RPMI8226 (cell line): Measurements from ENCODE around the gene ARHGAP44.
A peak's percentile ranks its signal among the peaks of the same experiment; 100 is the strongest.

Experiments
- DNase-seq: peaks from one replicate; pipeline ENCODE4 v3.0.0-alpha.2; 2015

The ARHGAP44 gene

DNA sequence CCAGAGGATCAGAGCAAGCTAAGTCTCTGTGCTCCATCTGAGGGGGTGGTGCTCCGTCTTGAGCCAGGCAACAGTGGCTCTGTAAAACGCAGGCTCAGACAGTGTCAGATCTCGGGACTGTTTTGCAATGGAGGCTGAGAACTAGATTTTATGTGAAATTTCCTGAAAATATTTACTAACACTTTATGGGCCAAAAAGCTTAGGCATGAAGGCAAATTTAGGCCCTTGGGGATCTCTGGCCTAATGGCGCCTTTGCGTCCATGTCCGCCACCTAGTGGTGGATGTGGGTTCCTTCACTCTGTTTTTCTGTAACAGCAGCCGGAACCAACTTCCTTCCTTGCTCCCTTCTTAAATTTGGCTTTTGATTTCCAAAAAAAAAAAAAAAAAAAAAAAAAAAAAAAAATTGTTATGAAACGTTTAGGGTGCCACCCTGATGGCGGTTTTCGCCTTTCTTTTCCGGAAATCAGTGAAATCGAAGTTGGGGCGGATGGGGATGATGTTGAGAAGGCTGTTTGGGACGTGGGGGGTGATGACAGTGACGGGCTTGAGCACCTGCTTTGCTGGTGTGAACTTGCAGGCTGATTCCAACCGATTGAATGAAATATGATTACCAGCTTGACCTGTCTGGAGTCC, 242.5 kb downstream of the ARHGAP44 start:
- DNase-seq, result peak; percentile 50

DNA sequence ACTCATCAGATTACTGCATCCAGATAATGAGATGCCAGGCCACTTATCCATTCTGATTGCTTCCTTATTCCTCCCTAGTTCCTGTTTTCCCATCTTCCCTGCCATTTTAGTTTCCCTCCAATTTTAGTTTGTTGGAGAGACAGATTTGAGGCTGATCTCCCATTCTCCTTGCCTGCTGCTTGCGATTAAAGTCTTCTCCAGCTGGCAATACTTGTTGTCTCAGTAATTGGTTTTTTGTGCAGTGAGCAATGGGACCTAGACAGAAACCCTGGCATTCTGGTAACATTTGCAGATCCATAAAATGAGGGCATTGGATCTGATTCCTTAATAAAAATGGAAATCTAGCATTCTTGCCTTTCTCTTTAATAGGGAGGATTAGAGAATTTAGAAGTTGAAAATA, 246.1 kb downstream of the ARHGAP44 start:
- DNase-seq, result no peak

GRCh38 chr17:13036751-13037150, 247.5 kb downstream of the ARHGAP44 start:
- no peak for DNase-seq

GRCh38 chr17:13038931-13039665, 249.8 kb downstream of the ARHGAP44 start:
- no peak for DNase-seq
